ENCODE results near the gene RPS6KB2.

The RPS6KB2 gene

GRCh38 chr11:67466962-67467771, 38.9 kb downstream of the RPS6KB2 start:
- DNase-seq (ENCODE audit: low read depth in 1 of 2, low spot score in 1 of 2) = no peak
- TF ChIP-seq REST (IDR thresholded peaks at IDR 0.05; ENCODE audit: insufficient replicate concordance, low read depth) (no peak), POLR2AphosphoS5 (IDR thresholded peaks at IDR 0.05; ENCODE audit: low read depth) (no peak), SPI1 (IDR thresholded peaks at IDR 0.05; ENCODE audit: borderline replicate concordance, low read depth) (no peak), GABPA (IDR thresholded peaks at IDR 0.05; ENCODE audit: low read depth) (no peak)
- TF ChIP-seq, protein P1, sequence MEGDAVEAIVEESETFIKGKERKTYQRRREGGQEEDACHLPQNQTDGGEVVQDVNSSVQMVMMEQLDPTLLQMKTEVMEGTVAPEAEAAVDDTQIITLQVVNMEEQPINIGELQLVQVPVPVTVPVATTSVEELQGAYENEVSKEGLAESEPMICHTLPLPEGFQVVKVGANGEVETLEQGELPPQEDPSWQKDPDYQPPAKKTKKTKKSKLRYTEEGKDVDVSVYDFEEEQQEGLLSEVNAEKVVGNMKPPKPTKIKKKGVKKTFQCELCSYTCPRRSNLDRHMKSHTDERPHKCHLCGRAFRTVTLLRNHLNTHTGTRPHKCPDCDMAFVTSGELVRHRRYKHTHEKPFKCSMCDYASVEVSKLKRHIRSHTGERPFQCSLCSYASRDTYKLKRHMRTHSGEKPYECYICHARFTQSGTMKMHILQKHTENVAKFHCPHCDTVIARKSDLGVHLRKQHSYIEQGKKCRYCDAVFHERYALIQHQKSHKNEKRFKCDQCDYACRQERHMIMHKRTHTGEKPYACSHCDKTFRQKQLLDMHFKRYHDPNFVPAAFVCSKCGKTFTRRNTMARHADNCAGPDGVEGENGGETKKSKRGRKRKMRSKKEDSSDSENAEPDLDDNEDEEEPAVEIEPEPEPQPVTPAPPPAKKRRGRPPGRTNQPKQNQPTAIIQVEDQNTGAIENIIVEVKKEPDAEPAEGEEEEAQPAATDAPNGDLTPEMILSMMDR (IDR thresholded peaks at IDR 0.05; ENCODE audit: insufficient read depth, low read length) = no peak
- Histone ChIP-seq H3K4me3 (replicated peaks; ENCODE audit: insufficient read depth, low read length) (no peak overlapping the region), H3K27ac (replicated peaks) (no peak overlapping the region), H3K27me3 (ENCODE audit: insufficient read depth, poor library complexity, severe bottlenecking) (no peaks in the 10 kb centered on the region)

GRCh38 chr11:67468056-67468455, 39.8 kb downstream of the RPS6KB2 start:
- DNase-seq (ENCODE audit: low read depth in 1 of 2, low spot score in 1 of 2) = no peak

GRCh38 chr11:67468456-67468758, 40.1 kb downstream of the RPS6KB2 start:
- Histone ChIP-seq H3K4me3 (replicated peaks; ENCODE audit: insufficient read depth, low read length) (peak overlapping the region; percentile 65), H3K27ac (replicated peaks) (peak overlapping the region; percentile 49), H3K27me3 (ENCODE audit: insufficient read depth, poor library complexity, severe bottlenecking) (no peaks in the 10 kb centered on the region)
- TF ChIP-seq SPI1 (IDR thresholded peaks at IDR 0.05; ENCODE audit: borderline replicate concordance, low read depth) = no peak
- TF ChIP-seq, protein P1 (IDR thresholded peaks at IDR 0.05; ENCODE audit: insufficient read depth, low read length) = no peak
- TF ChIP-seq GABPA (IDR thresholded peaks at IDR 0.05; ENCODE audit: low read depth) = no peak
- TF ChIP-seq REST (IDR thresholded peaks at IDR 0.05; ENCODE audit: insufficient replicate concordance, low read depth) = no peak
- TF ChIP-seq POLR2AphosphoS5 (IDR thresholded peaks at IDR 0.05; ENCODE audit: low read depth) = no peak
- no peak for DNase-seq (ENCODE audit: low read depth in 1 of 2, low spot score in 1 of 2)

More at GRCh38 chr11:67468056-67468455, 39.8 kb downstream of the RPS6KB2 start:
- TF ChIP-seq GABPA (IDR thresholded peaks at IDR 0.05; ENCODE audit: low read depth) (no peak), SPI1 (IDR thresholded peaks at IDR 0.05; ENCODE audit: borderline replicate concordance, low read depth) (no peak), POLR2AphosphoS5 (IDR thresholded peaks at IDR 0.05; ENCODE audit: low read depth) (no peak), REST (IDR thresholded peaks at IDR 0.05; ENCODE audit: insufficient replicate concordance, low read depth) (no peak)
- TF ChIP-seq, protein P1 (IDR thresholded peaks at IDR 0.05; ENCODE audit: insufficient read depth, low read length) = no peak
- Histone ChIP-seq H3K27me3 (ENCODE audit: insufficient read depth, poor library complexity, severe bottlenecking) (no peaks in the 10 kb centered on the region), H3K27ac (replicated peaks) (no peak overlapping the region), H3K4me3 (replicated peaks; ENCODE audit: insufficient read depth, low read length) (peak overlapping the region; percentile 65)

All from HL-60 (cell line).